ENCODE results near the gene HLA-B.
A peak's percentile ranks its signal among the peaks of the same experiment; 100 is the strongest.
"Not testable (repeated sequence)": the region's sequence is repeated elsewhere in the genome, so short reads cannot be mapped to it uniquely, and the experiment has no call there.

The HLA-B gene

GRCh38 chr6:31356946-31357466 lies at the start of gene HLA-B:
TSS of gene HLA-B (minus strand) at chr6:31357179. CDS start at chr6:31357158, 21 bp downstream.
- peak; percentile 6 to 93 (median 68) for DNase-seq
- intact Hi-C loops (cut with DNase I): loop anchor here (5.0 kb wide), 1 partner anchor 155 kb away; no protein-coding TSS in a partner anchor

GRCh38 chr6:31405996-31406395 lies 49.0 kb upstream of the HLA-B start:
- intact Hi-C loops (cut with DNase I): no loop called here
- DNase-seq: no peak

- peak in 1 of 42 donors; percentile 34 for DNase-seq
- intact Hi-C loops (cut with DNase I): not testable (repeated sequence)
These were observed 47.0 kb upstream of the HLA-B start for GRCh38 chr6:31404061-31404364.

GRCh38 chr6:31403283-31404060 lies 46.5 kb upstream of the HLA-B start, which contains the start of gene MICA:
TSS of gene MICA (plus strand) at chr6:31403595. CDS start at chr6:31403633, 38 bp downstream.
- peak; percentile 58 to 93 (median 81) for DNase-seq
- intact Hi-C loops (cut with DNase I): no loop called here

- peak in 21 of 42 donors; percentile 8 to 62 (median 26) for DNase-seq
- intact Hi-C loops (cut with DNase I): no loop called here
These were observed 45.6 kb upstream of the HLA-B start for GRCh38 chr6:31402324-31403282.

GRCh38 chr6:31401403-31401802 lies 44.4 kb upstream of the HLA-B start:
- DNase-seq: peak in 5 of 42 donors; percentile 5 to 38 (median 21)
- intact Hi-C loops (cut with DNase I): no loop called here

- peak; percentile 16 to 85 (median 64) for DNase-seq
- intact Hi-C loops (cut with DNase I): no loop called here
These were observed 43.7 kb upstream of the HLA-B start for GRCh38 chr6:31400467-31401289.

GRCh38 chr6:31399589-31400466 lies 42.8 kb upstream of the HLA-B start:
- intact Hi-C loops (cut with DNase I): no loop called here

GRCh38 chr6:31397901-31398525 lies 41.0 kb upstream of the HLA-B start:
- intact Hi-C loops (cut with DNase I): no loop called here
- DNase-seq: peak in 1 of 42 donors; percentile 29

More at GRCh38 chr6:31399589-31400466, 42.8 kb upstream of the HLA-B start:
- DNase-seq: peak; percentile 69 to 94 (median 85)

- intact Hi-C loops (cut with DNase I); DNase-seq: not testable (repeated sequence)
These were observed 40.1 kb upstream of the HLA-B start for GRCh38 chr6:31397153-31397499.

- DNase-seq: peak; percentile 46 to 93 (median 86)
- intact Hi-C loops (cut with DNase I): no loop called here
These were observed 39.6 kb upstream of the HLA-B start for GRCh38 chr6:31396422-31397152.

- DNase-seq: peak in 1 of 42 donors; percentile 9
- intact Hi-C loops (cut with DNase I): no loop called here
These were observed 38.9 kb upstream of the HLA-B start for GRCh38 chr6:31395832-31396231.

GRCh38 chr6:31394381-31394780 lies 37.4 kb upstream of the HLA-B start:
- intact Hi-C loops (cut with DNase I): no loop called here
- DNase-seq: no peak

- DNase-seq: peak in 1 of 42 donors; percentile 14
- intact Hi-C loops (cut with DNase I): no loop called here
These were observed 37.0 kb upstream of the HLA-B start for GRCh38 chr6:31393932-31394331.

- not testable (repeated sequence) for DNase-seq
These were observed 32.8 kb upstream of the HLA-B start for GRCh38 chr6:31389802-31390132.

GRCh38 chr6:31388916-31389801 lies 32.2 kb upstream of the HLA-B start:
- intact Hi-C loops (cut with DNase I); DNase-seq: not testable (repeated sequence)

More at GRCh38 chr6:31389802-31390132, 32.8 kb upstream of the HLA-B start:
- intact Hi-C loops (cut with DNase I): not testable (repeated sequence)

Data from head of caudate nucleus (tissue), 42 donors.